Measurements from ENCODE around the gene ZBTB34.

DNA sequence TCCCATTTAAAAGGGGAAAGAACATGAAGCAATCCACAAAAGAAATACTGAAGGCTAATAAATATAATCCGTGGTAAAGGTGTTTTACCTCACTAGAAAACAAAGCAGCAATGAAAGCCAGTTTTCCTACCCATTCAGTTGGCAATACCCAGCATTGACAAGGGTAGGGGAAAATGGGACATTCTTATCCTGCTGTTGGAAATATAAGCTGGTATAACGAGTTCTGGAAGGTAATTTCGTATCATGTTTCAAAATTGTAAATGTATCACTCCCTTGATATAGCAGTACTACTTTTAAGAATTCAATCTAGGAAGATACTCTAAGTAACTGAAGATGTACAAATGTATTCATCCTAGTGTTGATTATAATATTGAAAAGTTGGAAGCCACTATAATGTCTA, 31.2 kb downstream of the ZBTB34 start:
- no peak for TF ChIP-seq POLR2A (IDR thresholded peaks at IDR 0.05)
- TF ChIP-seq, protein P1, sequence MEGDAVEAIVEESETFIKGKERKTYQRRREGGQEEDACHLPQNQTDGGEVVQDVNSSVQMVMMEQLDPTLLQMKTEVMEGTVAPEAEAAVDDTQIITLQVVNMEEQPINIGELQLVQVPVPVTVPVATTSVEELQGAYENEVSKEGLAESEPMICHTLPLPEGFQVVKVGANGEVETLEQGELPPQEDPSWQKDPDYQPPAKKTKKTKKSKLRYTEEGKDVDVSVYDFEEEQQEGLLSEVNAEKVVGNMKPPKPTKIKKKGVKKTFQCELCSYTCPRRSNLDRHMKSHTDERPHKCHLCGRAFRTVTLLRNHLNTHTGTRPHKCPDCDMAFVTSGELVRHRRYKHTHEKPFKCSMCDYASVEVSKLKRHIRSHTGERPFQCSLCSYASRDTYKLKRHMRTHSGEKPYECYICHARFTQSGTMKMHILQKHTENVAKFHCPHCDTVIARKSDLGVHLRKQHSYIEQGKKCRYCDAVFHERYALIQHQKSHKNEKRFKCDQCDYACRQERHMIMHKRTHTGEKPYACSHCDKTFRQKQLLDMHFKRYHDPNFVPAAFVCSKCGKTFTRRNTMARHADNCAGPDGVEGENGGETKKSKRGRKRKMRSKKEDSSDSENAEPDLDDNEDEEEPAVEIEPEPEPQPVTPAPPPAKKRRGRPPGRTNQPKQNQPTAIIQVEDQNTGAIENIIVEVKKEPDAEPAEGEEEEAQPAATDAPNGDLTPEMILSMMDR (IDR thresholded peaks at IDR 0.05), result no peak
